GM21515 (cell line): ENCODE data around the gene GPD1.
"Not testable (repeated sequence)": the region's sequence is repeated elsewhere in the genome, so short reads cannot be mapped to it uniquely, and the experiment has no call there.

Source experiments
- ATAC-seq: cut with Tn5 transposase; IDR thresholded peaks from one replicate; pipeline ENCODE4 v1.9.1; 2021; ENCODE audit not compliant: unreplicated experiment

Gene GPD1

GRCh38 chr12:50073206-50073605, 30.6 kb upstream of the GPD1 start:
- ATAC-seq, result no peak

- ATAC-seq, result no peak
Measured at GRCh38 chr12:50073712-50074111, 30.1 kb upstream of the GPD1 start.

- peak; percentile 81 for ATAC-seq
Measured at GRCh38 chr12:50074936-50075807, 28.6 kb upstream of the GPD1 start.

GRCh38 chr12:50075808-50076170, 28.0 kb upstream of the GPD1 start:
- ATAC-seq, result no peak

GRCh38 chr12:50077099-50077498, 26.7 kb upstream of the GPD1 start:
- ATAC-seq, result no peak

GRCh38 chr12:50078281-50078680, 25.5 kb upstream of the GPD1 start:
- no peak for ATAC-seq

GRCh38 chr12:50079771-50080170, 24.0 kb upstream of the GPD1 start:
- ATAC-seq, result no peak

- no peak for ATAC-seq
Measured at GRCh38 chr12:50081096-50081808, 22.6 kb upstream of the GPD1 start.

- no peak for ATAC-seq
Measured at GRCh38 chr12:50082644-50083043, 21.2 kb upstream of the GPD1 start.

GRCh38 chr12:50083301-50083700, 20.5 kb upstream of the GPD1 start:
- ATAC-seq, result no peak

GRCh38 chr12:50084409-50084774, 19.4 kb upstream of the GPD1 start:
- ATAC-seq, result not testable (repeated sequence)

GRCh38 chr12:50084775-50085614, 18.8 kb upstream of the GPD1 start, which contains the start of gene SMARCD1:
TSS of gene SMARCD1 (plus strand) at chr12:50085342. CDS start at chr12:50085370, 28 bp downstream.
- ATAC-seq, result peak; percentile 80

- no peak for ATAC-seq
Measured at GRCh38 chr12:50085615-50086072, 18.2 kb upstream of the GPD1 start.

GRCh38 chr12:50086148-50086547, 17.7 kb upstream of the GPD1 start:
- ATAC-seq, result no peak

GRCh38 chr12:50087151-50087550, 16.7 kb upstream of the GPD1 start:
- no peak for ATAC-seq

- ATAC-seq, result no peak
Measured at GRCh38 chr12:50087995-50088394, 15.8 kb upstream of the GPD1 start.

- ATAC-seq, result no peak
Measured at GRCh38 chr12:50088577-50089335, 15.1 kb upstream of the GPD1 start.

GRCh38 chr12:50089730-50090129, 14.1 kb upstream of the GPD1 start:
- ATAC-seq, result no peak

- ATAC-seq, result no peak
Measured at GRCh38 chr12:50090391-50090790, 13.4 kb upstream of the GPD1 start.

GRCh38 chr12:50097952-50098351, 5.9 kb upstream of the GPD1 start:
- no peak for ATAC-seq
